A549 (cell line): ENCODE results near the gene GALNTL6. TPM values are rescaled to one million over a fixed set of nuclear protein-coding genes. Genes with fewer than 3 reads are reported as not detected.

ENCODE experiments used
- ATAC-seq, 2 experiments: fragments of 200-7000 bp in 1 of 2; fragments of >200 bp in 1 of 2; cut with Nextera tagmentation in 1 of 2; cut with Tn5 transposase in 1 of 2; 3 replicates each; pipeline versions ENCODE4 v1.8.0 to v1.9.1; 2018 to 2020; ENCODE audit warnings: mild to moderate bottlenecking in 1 of 2, moderate library complexity in 1 of 2
- CTCF ChIA-PET: fragments of 300-600 bp; sonication (Branson Sonifier 250); formaldehyde crosslinking; extraction: SDS; loops from one replicate; lab custom pipeline; 2021; ENCODE audit warnings: antibody characterized with exemption, inconsistent platforms; lab: Yijun Ruan, JAX
- POLR2A ChIA-PET: fragments of 350-600 bp; formaldehyde crosslinking; extraction: SDS; loops from one replicate; lab custom pipeline; 2021; ENCODE audit warnings: antibody characterized with exemption, inconsistent platforms; lab: Yijun Ruan, JAX
- DNase-seq, 2 experiments: peaks; one replicate each; pipeline versions ENCODE4 v3.0.0 to v3.0.0-alpha.2; 2011 to 2016; ENCODE audit warnings: low read depth in 1 of 2, low spot score in 1 of 2
- FAIRE-seq: peaks from 2 replicates; lab custom pipeline; 2011; peaks lifted over from hg19 to GRCh38; lab: Jason Lieb, UNC
- H3K27ac ChIP-seq, 2 experiments: fragments of >200 bp; sonication (Bioruptor Twin); formaldehyde crosslinking; 3 replicates each; pipeline ENCODE4 v1.5.1; 2016 to 2017
- H3K4me1 ChIP-seq: fragments of >200 bp; sonication (Bioruptor Twin); formaldehyde crosslinking; 3 replicates; pipeline ENCODE4 v1.6.1; 2016
- H3K4me2 ChIP-seq: fragments of >200 bp; sonication (Bioruptor Twin); formaldehyde crosslinking; 3 replicates; pipeline ENCODE4 v1.6.1; 2016
- H3K4me3 ChIP-seq: fragments of >200 bp; sonication (Bioruptor Twin); formaldehyde crosslinking; 3 replicates; pipeline ENCODE4 v1.5.1; 2016
- H3K9me3 ChIP-seq: fragments of >200 bp; sonication (Bioruptor Twin); formaldehyde crosslinking; 3 replicates; pipeline ENCODE4 v1.6.1; 2016
- BHLHE40 ChIP-seq: IDR thresholded peaks from 2 replicates; pipeline ENCODE4 v1.6.1; 2012; ENCODE audit warnings: low read depth, low read length, inconsistent platforms
- CBX2 ChIP-seq: fragments of 200-600 bp; sonication (generic); IDR thresholded peaks from 2 replicates; pipeline ENCODE4 v1.6.1; 2016; ENCODE audit warnings: low read depth, mild to moderate bottlenecking, borderline replicate concordance
- CBX8 ChIP-seq: fragments of 200-600 bp; sonication (generic); IDR thresholded peaks from 2 replicates; pipeline ENCODE4 v1.6.1; 2016
- CEBPB ChIP-seq, 2 experiments: fragments of >200 bp in 1 of 2; sonication (Bioruptor Twin) in 1 of 2; formaldehyde crosslinking in 1 of 2; IDR thresholded peaks; 2 replicates each; pipeline ENCODE4 v1.6.1; 2012 to 2016
- CHD2 ChIP-seq: fragments of 150-350 bp; IDR thresholded peaks from 2 replicates; pipeline ENCODE4 v1.6.1; 2014; ENCODE audit warnings: low read length; ENCODE audit not compliant: partially characterized antibody
- CHD4 ChIP-seq: fragments of 200-600 bp; sonication (generic); IDR thresholded peaks from 2 replicates; pipeline ENCODE4 v1.6.1; 2016; ENCODE audit warnings: antibody characterized with exemption, mild to moderate bottlenecking, borderline replicate concordance
- ESRRA ChIP-seq: fragments of 150-350 bp; IDR thresholded peaks from 2 replicates; pipeline ENCODE4 v1.6.1; 2014; ENCODE audit warnings: mild to moderate bottlenecking, low read length, borderline replicate concordance
- FOSB ChIP-seq: fragments of 250-450 bp; sonication (Bioruptor Pico); IDR thresholded peaks from 2 replicates; pipeline ENCODE4 v1.5.0; 2020; ENCODE audit warnings: mild to moderate bottlenecking, moderate library complexity
- GATA3 ChIP-seq: IDR thresholded peaks from 2 replicates; pipeline ENCODE4 v1.6.1; 2012; ENCODE audit warnings: borderline replicate concordance
- HEYL ChIP-seq: fragments of 250-450 bp; sonication (Bioruptor Pico); IDR thresholded peaks from 2 replicates; pipeline ENCODE4 v1.8.0; 2021; ENCODE audit warnings: mild to moderate bottlenecking, moderate library complexity
- HOXA7 ChIP-seq: fragments of 250-450 bp; sonication (Bioruptor Pico); IDR thresholded peaks from 2 replicates; pipeline ENCODE4 v1.5.0; 2020; ENCODE audit warnings: mild to moderate bottlenecking, moderate library complexity
- JUN ChIP-seq, 2 experiments: fragments of >200 bp; sonication (Bioruptor Twin); formaldehyde crosslinking; IDR thresholded peaks; 2 replicates in 1 of 2; 3 replicates in 1 of 2; pipeline ENCODE4 v1.6.1; 2016 to 2017
- KDM1A ChIP-seq: fragments of 200-600 bp; sonication (generic); IDR thresholded peaks from 2 replicates; pipeline ENCODE4 v1.6.1; 2016; ENCODE audit warnings: low read depth, mild to moderate bottlenecking
- MAFK ChIP-seq: fragments of 450-650 bp; IDR thresholded peaks from 2 replicates; pipeline ENCODE4 v1.6.1; 2014; ENCODE audit not compliant: partially characterized antibody
- NFE2L2 ChIP-seq: fragments of 150-350 bp; conservative IDR thresholded peaks from 2 replicates; pipeline ENCODE4 v1.6.1; 2014; ENCODE audit warnings: low read length
- POLR2AphosphoS2 ChIP-seq: conservative IDR thresholded peaks from 2 replicates; pipeline ENCODE4 v1.6.1; 2012; ENCODE audit warnings: low read length, improper control_type of control experiment, inconsistent platforms
- RARB ChIP-seq: fragments of 250-450 bp; sonication (Bioruptor Pico); IDR thresholded peaks from 2 replicates; pipeline ENCODE4 v1.8.0; 2021; ENCODE audit warnings: mild to moderate bottlenecking, moderate library complexity
- RCOR1 ChIP-seq: fragments of 150-350 bp; IDR thresholded peaks from 2 replicates; pipeline ENCODE4 v1.6.1; 2014; ENCODE audit warnings: antibody characterized with exemption, low read length, low read depth
- RFX5 ChIP-seq: fragments of 450-650 bp; IDR thresholded peaks from 2 replicates; pipeline ENCODE4 v1.7.1; 2014; ENCODE audit warnings: antibody characterized with exemption, mild to moderate bottlenecking, moderate library complexity
- TFCP2L1 ChIP-seq: fragments of 250-450 bp; sonication (Bioruptor Pico); IDR thresholded peaks from 2 replicates; pipeline ENCODE4 v1.5.0; 2021; ENCODE audit warnings: mild to moderate bottlenecking
- ZC3H11A ChIP-seq: fragments of 450-650 bp; IDR thresholded peaks from 2 replicates; pipeline ENCODE4 v1.6.1; 2014; ENCODE audit warnings: antibody characterized with exemption, mild to moderate bottlenecking
- ZFP36 ChIP-seq: fragments of 450-650 bp; IDR thresholded peaks from 2 replicates; pipeline ENCODE4 v1.6.1; 2014; ENCODE audit warnings: borderline replicate concordance; ENCODE audit not compliant: partially characterized antibody
- ZSCAN20 ChIP-seq: fragments of 250-450 bp; sonication (Bioruptor Pico); IDR thresholded peaks from 2 replicates; pipeline ENCODE4 v1.8.0; 2022; ENCODE audit warnings: mild to moderate bottlenecking, moderate library complexity
- WGBS: methylation state at CpG from one replicate; pipeline ENCODE4 v1.1.6; 2017; ENCODE audit errors: missing lambda C conversion rate; 5-methylcytosine and 5-hydroxymethylcytosine counted together
- polyA plus RNA-seq, 4 experiments: library from polyadenylated mRNA; depleted of rRNA in 3 of 4; stranded (reverse); fragments of >200 nt; fragmentation: RNase III in 1 of 4; extraction: RNeasy Plus Mini Kit Qiagen cat#74134 plus additional on column Dnase treatment in 1 of 4; gene quantifications; 2 replicates in 3 of 4; 3 replicates in 1 of 4; pipeline ENCODE4 v1.2.3, GENCODE V29; 2011 to 2017
- TF ChIP-seq, protein P1 (sequence below): fragments of >200 bp; sonication (Bioruptor Twin); formaldehyde crosslinking; IDR thresholded peaks from 2 replicates; pipeline ENCODE4 v1.6.1; 2016
- TF ChIP-seq, protein P2 (sequence below): fragments of 250-450 bp; sonication (Bioruptor Pico); IDR thresholded peaks from 2 replicates; pipeline ENCODE4 v1.5.0; 2020; ENCODE audit warnings: low read depth, mild to moderate bottlenecking, moderate library complexity
- TF ChIP-seq, protein P3 (sequence below): fragments of 450-650 bp; IDR thresholded peaks from 2 replicates; pipeline ENCODE4 v1.6.1; 2014; ENCODE audit warnings: antibody characterized with exemption

Gene GALNTL6
- polyA plus RNA-seq, 2 of the 4 experiments (the other 2 are of a cell fraction) = 0.06 to 0.49 TPM

DNA sequence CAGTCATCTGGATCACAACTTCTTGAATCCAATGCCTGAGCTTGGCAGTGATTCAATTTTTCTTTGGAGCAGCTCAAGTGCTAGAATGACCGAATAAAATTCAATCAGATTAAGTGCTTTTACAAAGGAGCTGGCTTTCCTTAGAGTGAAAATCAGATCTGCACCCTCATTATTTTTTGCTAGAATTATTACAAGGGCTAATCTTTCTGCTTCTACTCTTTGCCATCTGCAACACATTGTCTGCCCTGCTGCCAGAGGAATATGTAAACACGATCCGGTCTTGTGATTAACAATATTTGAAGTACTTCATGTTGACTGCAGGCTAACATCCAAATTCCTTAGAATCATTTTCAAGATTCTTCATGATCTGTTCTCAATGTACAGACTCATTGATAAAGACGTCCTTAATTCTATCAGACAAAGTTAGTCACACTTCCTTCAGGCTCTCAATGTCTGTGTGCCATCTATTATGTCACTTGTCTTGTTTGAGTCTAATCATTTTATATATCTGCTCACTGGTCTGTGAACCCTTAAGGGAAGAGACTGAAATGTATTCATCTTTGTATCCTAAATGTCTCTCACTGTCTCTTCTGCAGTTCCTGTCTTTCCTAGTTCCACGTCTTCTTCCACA is 531.2 kb downstream of the GALNTL6 start (continued):
- TF ChIP-seq CEBPB (IDR thresholded peaks at IDR 0.05) (no peak), RFX5 (no peak), HOXA7 (CRISPR knock-in tag) (no peak), RARB (CRISPR knock-in tag) (no peak), POLR2AphosphoS2 (no peak), MAFK (no peak), CBX8 (no peak)
- TF ChIP-seq, all 56 proteins: peak for 0

DNA sequence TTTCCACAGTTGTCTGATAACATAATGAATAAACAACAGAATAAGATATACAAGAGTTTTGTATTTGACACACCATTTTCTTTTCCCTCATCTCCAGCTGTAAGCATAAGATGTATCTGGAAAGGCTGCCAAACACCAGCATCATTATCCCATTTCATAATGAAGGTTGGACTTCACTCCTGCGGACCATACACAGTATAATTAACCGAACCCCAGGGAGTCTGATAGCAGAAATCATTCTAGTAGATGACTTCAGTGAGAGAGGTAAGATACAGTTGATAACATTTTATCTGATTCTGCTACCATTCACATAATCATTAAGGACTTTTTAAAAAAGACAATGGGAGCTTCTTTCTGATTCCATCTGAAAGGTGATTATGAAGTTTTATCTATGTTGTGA is 535.2 kb downstream of the GALNTL6 start:
- Histone ChIP-seq H3K4me2 (no peak overlapping the region), H3K9me3 (no peaks in the 10 kb centered on the region), H3K4me1 (no peaks in the 10 kb centered on the region), H3K4me3 (no peak overlapping the region), H3K27ac (no peak overlapping the region)
- ChIA-PET CTCF (no interaction called here), POLR2A (no interaction called here)
- TF ChIP-seq FOSB (CRISPR knock-in tag) (no peak), GATA3 (no peak), BHLHE40 (no peak), JUN (IDR thresholded peaks at IDR 0.05) (no peak), HEYL (CRISPR knock-in tag) (no peak), CEBPB (IDR thresholded peaks at IDR 0.05) (no peak), NFE2L2 (no peak), ZSCAN20 (CRISPR knock-in tag) (no peak), RCOR1 (no peak), CBX2 (no peak), MAFK (no peak), CHD2 (no peak), CHD4 (no peak), ZFP36 (no peak), TFCP2L1 (CRISPR knock-in tag) (no peak)
- TF ChIP-seq, protein P1, sequence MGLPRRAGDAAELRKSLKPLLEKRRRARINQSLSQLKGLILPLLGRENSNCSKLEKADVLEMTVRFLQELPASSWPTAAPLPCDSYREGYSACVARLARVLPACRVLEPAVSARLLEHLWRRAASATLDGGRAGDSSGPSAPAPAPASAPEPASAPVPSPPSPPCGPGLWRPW = no peak
- TF ChIP-seq, protein P2, sequence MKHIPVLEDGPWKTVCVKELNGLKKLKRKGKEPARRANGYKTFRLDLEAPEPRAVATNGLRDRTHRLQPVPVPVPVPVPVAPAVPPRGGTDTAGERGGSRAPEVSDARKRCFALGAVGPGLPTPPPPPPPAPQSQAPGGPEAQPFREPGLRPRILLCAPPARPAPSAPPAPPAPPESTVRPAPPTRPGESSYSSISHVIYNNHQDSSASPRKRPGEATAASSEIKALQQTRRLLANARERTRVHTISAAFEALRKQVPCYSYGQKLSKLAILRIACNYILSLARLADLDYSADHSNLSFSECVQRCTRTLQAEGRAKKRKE (CRISPR knock-in tag) = no peak
- TF ChIP-seq, protein P3, sequence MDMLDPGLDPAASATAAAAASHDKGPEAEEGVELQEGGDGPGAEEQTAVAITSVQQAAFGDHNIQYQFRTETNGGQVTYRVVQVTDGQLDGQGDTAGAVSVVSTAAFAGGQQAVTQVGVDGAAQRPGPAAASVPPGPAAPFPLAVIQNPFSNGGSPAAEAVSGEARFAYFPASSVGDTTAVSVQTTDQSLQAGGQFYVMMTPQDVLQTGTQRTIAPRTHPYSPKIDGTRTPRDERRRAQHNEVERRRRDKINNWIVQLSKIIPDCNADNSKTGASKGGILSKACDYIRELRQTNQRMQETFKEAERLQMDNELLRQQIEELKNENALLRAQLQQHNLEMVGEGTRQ = no peak
- WGBS = 75% methylated on average over 2 of the region's 2 CpGs
- no peak for ATAC-seq
- DNase-seq = no peak
- no peak for FAIRE-seq

DNA sequence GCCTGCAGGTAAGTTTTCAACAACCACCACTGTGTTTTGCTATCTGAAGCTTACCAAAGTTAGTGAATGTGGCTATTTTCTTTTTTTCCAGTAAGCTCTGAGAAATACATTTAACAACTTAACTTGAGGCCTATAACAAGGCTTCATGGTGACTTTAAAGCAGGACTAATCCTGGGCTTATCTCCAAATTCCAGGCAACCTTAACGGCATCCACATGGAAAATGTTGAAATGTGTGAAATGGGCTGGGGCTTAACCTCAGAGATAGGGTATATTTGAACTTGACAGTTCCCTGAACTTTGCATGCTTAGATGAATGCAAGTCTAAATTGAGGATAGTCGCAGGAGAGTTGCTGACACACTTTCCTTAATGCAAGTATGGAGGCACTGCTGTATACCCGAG is 539.2 kb downstream of the GALNTL6 start:
- TF ChIP-seq, protein P2 (CRISPR knock-in tag) = no peak
- no peak for TF ChIP-seq ZFP36
- TF ChIP-seq CBX8 = no peak
- no peak for TF ChIP-seq ESRRA
- TF ChIP-seq RCOR1 = no peak
- TF ChIP-seq ZC3H11A = no peak
- TF ChIP-seq KDM1A = no peak
- TF ChIP-seq HOXA7 (CRISPR knock-in tag) = no peak
- H3K9me3 ChIP-seq = no peaks in the 10 kb centered on the region
- H3K4me2 ChIP-seq = no peak overlapping the region
- DNase-seq (no peak), FAIRE-seq (no peak), ATAC-seq (no peak)
- no peaks in the 10 kb centered on the region for H3K4me1 ChIP-seq
- H3K4me3 ChIP-seq = no peak overlapping the region
- WGBS = 68% methylated on average over 3 of the region's 3 CpGs
- POLR2A ChIA-PET = no interaction called here
- CTCF ChIA-PET = no interaction called here
- no peak overlapping the region for H3K27ac ChIP-seq
